Stimulated activated CD4-positive, alpha-beta T cell treated with anti-CD3 and anti-CD28 coated beads, Interleukin-2, amount 100 ng/mL, for 4 hours (primary cell): ENCODE results near the gene SH3BGRL2.

Source experiments
- DNase-seq: peaks from one replicate; pipeline ENCODE4 v3.0.0-alpha.2; 2020; ENCODE audit warnings: low read depth

The SH3BGRL2 gene

GRCh38 chr6:79699606-79700005 is 68.5 kb downstream of the SH3BGRL2 start:
- no peak for DNase-seq

GRCh38 chr6:79702691-79703090 is 71.6 kb downstream of the SH3BGRL2 start:
- no peak for DNase-seq

- no peak for DNase-seq
Observed at GRCh38 chr6:79704200-79704599, 73.1 kb downstream of the SH3BGRL2 start.

GRCh38 chr6:79705456-79705995 is 74.4 kb downstream of the SH3BGRL2 start:
- DNase-seq, result no peak

GRCh38 chr6:79706527-79706926 is 75.4 kb downstream of the SH3BGRL2 start:
- DNase-seq, result no peak

GRCh38 chr6:79707621-79708020 is 76.5 kb downstream of the SH3BGRL2 start:
- no peak for DNase-seq

- DNase-seq, result no peak
Observed at GRCh38 chr6:79708095-79708791, 77.1 kb downstream of the SH3BGRL2 start.

- no peak for DNase-seq
Observed at GRCh38 chr6:79710127-79710526, 79.0 kb downstream of the SH3BGRL2 start.

GRCh38 chr6:79711167-79711566 is 80.0 kb downstream of the SH3BGRL2 start:
- DNase-seq, result no peak

- DNase-seq, result no peak
Observed at GRCh38 chr6:79712144-79712543, 81.0 kb downstream of the SH3BGRL2 start.

- DNase-seq, result no peak
Observed at GRCh38 chr6:79712616-79713135, 81.5 kb downstream of the SH3BGRL2 start.

GRCh38 chr6:79713701-79714322 is 82.7 kb downstream of the SH3BGRL2 start:
- DNase-seq, result peak; percentile 29

- DNase-seq, result no peak
Observed at GRCh38 chr6:79717989-79718388, 86.9 kb downstream of the SH3BGRL2 start.

- DNase-seq, result no peak
Observed at GRCh38 chr6:79718509-79719247, 87.5 kb downstream of the SH3BGRL2 start.

GRCh38 chr6:79719248-79719960 is 88.3 kb downstream of the SH3BGRL2 start:
- DNase-seq, result no peak

- no peak for DNase-seq
Observed at GRCh38 chr6:79724816-79725215, 93.7 kb downstream of the SH3BGRL2 start.

GRCh38 chr6:79731471-79731870 is 100.3 kb downstream of the SH3BGRL2 start:
- no peak for DNase-seq

GRCh38 chr6:79733388-79733787 is 102.3 kb downstream of the SH3BGRL2 start:
- no peak for DNase-seq

GRCh38 chr6:79734374-79734773 is 103.2 kb downstream of the SH3BGRL2 start:
- DNase-seq, result no peak

- DNase-seq, result no peak
Observed at GRCh38 chr6:79735183-79735582, 104.1 kb downstream of the SH3BGRL2 start.

GRCh38 chr6:79737172-79737571 is 106.0 kb downstream of the SH3BGRL2 start:
- no peak for DNase-seq

- no peak for DNase-seq
Observed at GRCh38 chr6:79742030-79742429, 110.9 kb downstream of the SH3BGRL2 start.
